RWPE1 (cell line): ENCODE data around the gene OR7D4.

ENCODE experiments used
- CTCF ChIA-PET: fragments of 350-600 bp; sonication (Branson Sonifier 250); formaldehyde crosslinking; extraction: SDS; loops from one replicate; lab custom pipeline; 2021; lab: Yijun Ruan, JAX
- POLR2A ChIA-PET: fragments of 400-600 bp; formaldehyde crosslinking; extraction: SDS; loops from one replicate; lab custom pipeline; 2020; ENCODE audit warnings: antibody characterized with exemption; ENCODE audit not compliant: low non-redundant PET; lab: Yijun Ruan, JAX
- DNase-seq: peaks from one replicate; pipeline ENCODE4 v3.0.0; 2012; ENCODE audit warnings: low spot score
- H3K27ac ChIP-seq: fragments of 450-650 bp; 2 replicates; pipeline ENCODE4 v1.5.1; 2017
- CTCF ChIP-seq: fragments of 450-650 bp; conservative IDR thresholded peaks from 2 replicates; pipeline ENCODE4 v1.5.1; 2017; ENCODE audit warnings: low read depth, mild to moderate bottlenecking

The OR7D4 gene

GRCh38 chr19:9161427-9161826 is 58.0 kb downstream of the OR7D4 start:
- no peak for DNase-seq
- POLR2A ChIA-PET = no interaction called here
- no peak for TF ChIP-seq CTCF
- H3K27ac ChIP-seq = no peak overlapping the region
- CTCF ChIA-PET = interaction anchor here (0.9 kb wide), 1 partner anchor 10 kb away, joined by 3 read pairs; no protein-coding TSS in a partner anchor
